Neutrophil (primary cell): ENCODE data around the gene SHOC1.
"Not testable (repeated sequence)": the region's sequence is repeated elsewhere in the genome, so short reads cannot be mapped to it uniquely, and the experiment has no call there.

Experiments used
- H3K27ac ChIP-seq: fragments of 200-600 bp; sonication (generic); 2 replicates; pipeline ENCODE4 v1.5.1; 2016; ENCODE audit warnings: mild to moderate bottlenecking, moderate library complexity
- H3K27me3 ChIP-seq: fragments of 200-600 bp; sonication (generic); 2 replicates; pipeline ENCODE4 v1.6.0; 2016; ENCODE audit warnings: mild to moderate bottlenecking
- H3K36me3 ChIP-seq: fragments of 200-600 bp; sonication (generic); 2 replicates; pipeline ENCODE4 v1.5.1; 2017
- H3K4me1 ChIP-seq, 2 experiments: fragments of 200-600 bp in 1 of 2; sonication (generic) in 1 of 2; 1 replicate in 1 of 2; 2 replicates in 1 of 2; pipeline versions ENCODE4 v1.5.1 to v1.6.1; 2013 to 2016; ENCODE audit warnings: low read depth in 1 of 2, low read length in 1 of 2, mild to moderate bottlenecking in 1 of 2, moderate library complexity in 1 of 2; ENCODE audit not compliant: control insufficient read depth in 1 of 2, insufficient read depth in 1 of 2
- H3K4me3 ChIP-seq, 2 experiments: fragments of 200-600 bp in 1 of 2; sonication (generic) in 1 of 2; 1 replicate in 1 of 2; 2 replicates in 1 of 2; pipeline ENCODE4 v1.5.1; 2013 to 2016; ENCODE audit warnings: low read depth in 1 of 2, low read length in 1 of 2, mild to moderate bottlenecking in 1 of 2, moderate library complexity in 1 of 2
- H3K9me3 ChIP-seq: fragments of 200-600 bp; sonication (generic); 2 replicates; pipeline ENCODE4 v1.5.1; 2016
- TF ChIP-seq, protein P1 (sequence below): fragments of 200-600 bp; sonication (generic); IDR thresholded peaks from 2 replicates; pipeline ENCODE4 v1.5.1; 2016; ENCODE audit warnings: antibody characterized with exemption

Gene SHOC1

DNA sequence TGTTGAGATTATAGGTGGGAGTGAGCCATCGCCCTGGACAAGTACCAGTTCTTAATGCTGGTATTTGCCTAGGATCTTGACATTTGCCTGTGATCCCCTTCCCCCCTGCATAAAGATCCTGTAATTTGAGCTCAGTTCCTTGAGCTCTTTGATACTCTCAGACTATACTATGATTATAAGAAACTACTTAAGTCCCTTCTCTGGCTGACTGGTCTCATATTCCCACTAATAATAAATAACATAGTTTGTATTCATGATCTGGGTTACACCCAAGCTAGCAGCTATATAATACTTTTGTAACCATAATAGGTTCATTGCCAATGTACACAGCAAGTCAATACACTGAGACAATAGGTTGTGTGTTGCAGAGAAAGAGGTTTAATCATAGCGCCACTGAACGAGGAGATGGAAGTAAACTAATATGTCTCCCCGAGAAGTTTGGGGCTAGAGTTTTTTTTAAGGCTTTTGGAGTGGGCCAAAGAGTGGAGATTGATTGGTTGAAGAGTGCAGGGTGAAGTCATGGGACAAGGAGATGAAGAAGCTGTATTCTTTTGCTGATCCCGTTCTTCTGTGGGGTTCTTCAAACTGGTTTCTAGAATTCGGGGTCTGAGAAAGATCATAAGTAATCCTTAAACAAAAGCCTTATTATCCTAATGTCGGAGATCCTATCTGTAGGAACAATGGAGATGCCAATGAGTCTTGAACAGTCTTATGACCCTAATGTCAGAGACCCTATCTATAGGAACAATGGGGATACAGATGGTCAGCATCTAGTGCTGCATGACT, 20.7 kb upstream of the SHOC1 start:
- Histone ChIP-seq H3K36me3 (no peaks in the 10 kb centered on the region), H3K4me3 (no peak overlapping the region), H3K27me3 (no peaks in the 10 kb centered on the region), H3K27ac (no peak overlapping the region), H3K9me3 (no peaks in the 10 kb centered on the region), H3K4me1 (no peaks in the 10 kb centered on the region)
- TF ChIP-seq, protein P1, sequence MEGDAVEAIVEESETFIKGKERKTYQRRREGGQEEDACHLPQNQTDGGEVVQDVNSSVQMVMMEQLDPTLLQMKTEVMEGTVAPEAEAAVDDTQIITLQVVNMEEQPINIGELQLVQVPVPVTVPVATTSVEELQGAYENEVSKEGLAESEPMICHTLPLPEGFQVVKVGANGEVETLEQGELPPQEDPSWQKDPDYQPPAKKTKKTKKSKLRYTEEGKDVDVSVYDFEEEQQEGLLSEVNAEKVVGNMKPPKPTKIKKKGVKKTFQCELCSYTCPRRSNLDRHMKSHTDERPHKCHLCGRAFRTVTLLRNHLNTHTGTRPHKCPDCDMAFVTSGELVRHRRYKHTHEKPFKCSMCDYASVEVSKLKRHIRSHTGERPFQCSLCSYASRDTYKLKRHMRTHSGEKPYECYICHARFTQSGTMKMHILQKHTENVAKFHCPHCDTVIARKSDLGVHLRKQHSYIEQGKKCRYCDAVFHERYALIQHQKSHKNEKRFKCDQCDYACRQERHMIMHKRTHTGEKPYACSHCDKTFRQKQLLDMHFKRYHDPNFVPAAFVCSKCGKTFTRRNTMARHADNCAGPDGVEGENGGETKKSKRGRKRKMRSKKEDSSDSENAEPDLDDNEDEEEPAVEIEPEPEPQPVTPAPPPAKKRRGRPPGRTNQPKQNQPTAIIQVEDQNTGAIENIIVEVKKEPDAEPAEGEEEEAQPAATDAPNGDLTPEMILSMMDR = no peak

DNA sequence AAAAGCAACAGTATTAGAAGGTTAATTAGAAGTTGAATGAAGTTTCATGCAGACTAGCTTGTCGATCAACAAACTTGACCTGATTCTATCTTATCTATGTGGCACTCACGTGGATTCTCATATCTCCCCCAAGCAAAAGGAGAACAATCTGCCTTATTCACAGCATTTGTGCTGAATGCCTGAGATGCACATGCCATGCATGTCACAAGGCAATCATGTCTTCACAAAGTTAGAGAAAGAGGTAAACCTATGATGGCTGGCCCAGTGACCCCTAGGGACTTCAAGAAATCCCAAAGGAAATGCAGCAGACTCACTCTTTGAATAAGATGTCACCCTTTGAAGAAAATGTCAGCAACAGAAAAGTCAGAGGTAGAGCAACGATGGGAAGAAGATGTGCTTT, 17.6 kb upstream of the SHOC1 start:
- Histone ChIP-seq H3K27me3 (no peaks in the 10 kb centered on the region), H3K27ac (no peak overlapping the region), H3K9me3 (no peaks in the 10 kb centered on the region), H3K36me3 (no peaks in the 10 kb centered on the region), H3K4me1 (peaks cover 0 to 3% of the 10 kb centered on the region in 2 experiments), H3K4me3 (no peak overlapping the region)
- TF ChIP-seq, protein P1 = no peak

DNA sequence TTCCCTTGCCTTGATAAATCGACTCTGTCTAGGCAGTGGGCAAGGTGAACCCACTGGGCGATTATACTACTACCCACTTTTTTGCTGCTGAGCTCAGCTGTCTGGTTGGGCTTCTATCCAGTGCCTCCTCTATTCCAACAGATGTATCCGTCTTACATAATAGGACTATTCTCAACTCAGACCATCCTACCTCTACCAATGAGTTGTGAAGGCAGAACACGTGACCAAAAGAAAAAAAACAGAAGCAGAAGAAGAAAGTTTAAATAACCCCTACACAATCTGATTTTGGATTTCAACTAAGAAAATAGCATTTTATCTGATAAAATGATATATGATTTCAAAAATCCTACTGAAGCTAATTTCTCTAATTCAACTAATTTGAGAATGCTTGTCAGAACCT, 16.2 kb upstream of the SHOC1 start:
- TF ChIP-seq, protein P1 = no peak
- H3K9me3 ChIP-seq = no peaks in the 10 kb centered on the region
- no peak overlapping the region for H3K4me3 ChIP-seq
- H3K27me3 ChIP-seq = no peaks in the 10 kb centered on the region
- peaks cover 0 to 3% of the 10 kb centered on the region in 2 experiments for H3K4me1 ChIP-seq
- no peaks in the 10 kb centered on the region for H3K36me3 ChIP-seq
- H3K27ac ChIP-seq = no peak overlapping the region

DNA sequence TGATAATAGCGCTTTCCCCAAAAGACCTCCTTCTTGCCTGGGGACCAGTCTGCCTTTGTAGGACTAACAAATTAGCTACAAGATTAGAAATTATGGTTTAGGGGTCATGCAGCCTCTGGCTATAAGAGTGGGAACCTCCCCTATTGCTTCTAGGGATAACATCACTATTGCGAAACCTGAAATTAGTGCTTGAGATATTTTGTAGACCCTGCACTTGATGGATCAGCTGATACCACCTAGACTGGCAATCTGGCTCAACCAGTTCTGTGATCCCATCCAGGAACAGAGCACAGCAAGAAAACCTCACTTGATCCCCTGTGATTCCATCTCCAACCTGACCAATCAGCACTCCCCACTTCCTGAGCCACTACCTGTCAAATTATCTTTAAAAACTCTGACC, 15.7 kb upstream of the SHOC1 start:
- not testable (repeated sequence) for H3K9me3 ChIP-seq, H3K4me1 ChIP-seq, H3K27ac ChIP-seq, H3K27me3 ChIP-seq, H3K36me3 ChIP-seq, H3K4me3 ChIP-seq

DNA sequence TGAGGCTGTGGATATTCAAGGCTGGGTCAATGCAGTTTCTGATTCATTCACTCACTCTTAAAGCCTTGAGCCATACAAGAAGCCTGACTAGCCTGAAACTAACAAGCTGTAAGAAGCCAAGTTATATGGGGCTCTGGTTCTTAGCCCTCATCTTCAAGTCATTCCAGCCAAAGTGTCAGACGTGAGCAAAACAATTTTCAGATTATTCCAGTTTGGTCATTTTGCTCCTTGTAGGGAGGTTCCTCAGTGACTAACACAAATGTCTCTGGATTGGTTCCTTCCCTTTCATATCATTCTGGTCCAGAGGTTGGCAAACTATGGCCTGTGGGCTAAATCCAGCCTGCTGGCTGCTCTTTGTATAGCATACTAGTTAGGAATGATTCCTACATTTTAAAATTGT, 12.5 kb upstream of the SHOC1 start:
- Histone ChIP-seq H3K27me3 (no peaks in the 10 kb centered on the region), H3K36me3 (no peaks in the 10 kb centered on the region), H3K4me1 (peaks cover 10 to 14% of the 10 kb centered on the region in 2 experiments), H3K9me3 (no peaks in the 10 kb centered on the region), H3K27ac (no peak overlapping the region), H3K4me3 (no peak overlapping the region)
- TF ChIP-seq, protein P1 = no peak

DNA sequence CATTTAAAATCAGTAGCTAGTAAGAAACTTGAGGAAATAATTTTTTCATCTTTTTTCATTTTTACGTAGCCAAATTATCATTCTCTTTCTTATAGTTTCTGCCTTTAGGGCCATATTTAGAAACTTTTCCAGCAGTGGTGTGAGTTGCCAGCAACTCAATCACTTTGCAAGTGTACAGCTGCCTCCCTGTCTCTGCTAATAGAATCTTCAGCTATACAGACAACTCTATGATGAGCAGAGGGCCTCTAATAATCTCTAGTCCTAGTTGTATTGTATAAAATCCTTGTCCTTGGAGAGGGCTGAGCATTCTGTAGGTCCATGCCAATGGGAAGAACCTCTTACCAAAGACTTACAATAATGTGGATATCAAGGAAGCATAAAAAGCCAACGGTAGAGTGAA, 11.5 kb upstream of the SHOC1 start:
- Histone ChIP-seq H3K9me3 (no peaks in the 10 kb centered on the region), H3K27ac (no peak overlapping the region), H3K4me3 (no peak overlapping the region), H3K36me3 (no peaks in the 10 kb centered on the region), H3K27me3 (no peaks in the 10 kb centered on the region), H3K4me1 (peaks cover 13 to 14% of the 10 kb centered on the region in 2 experiments)
- TF ChIP-seq, protein P1 = no peak
